ENCODE measurements around the gene COL4A3. TPM values are rescaled to one million over a fixed set of nuclear protein-coding genes. Genes with fewer than 3 reads are reported as not detected.

The COL4A3 gene
- total and polyA plus RNA-seq, 12 donors: 0.22 to 53.6 (median 19.6) TPM

- H3K27me3 ChIP-seq: no peaks in the 10 kb centered on the region
- DNase-seq: peak; percentile 63 to 92 (median 80)
- peaks cover 0 to 5% of the 10 kb centered on the region in 2 donors for H3K4me1 ChIP-seq (replicated peaks in 1 of 2)
- H3K36me3 ChIP-seq (replicated peaks in 1 of 2): no peaks in the 10 kb centered on the region
- H3K9me3 ChIP-seq (replicated peaks in 1 of 3): no peaks in the 10 kb centered on the region
- 29 to 36% (median 32%) methylated on average over 10 of the region's 10 CpGs for WGBS, 4 donors
- no peak for TF ChIP-seq POLR2A (IDR thresholded peaks at IDR 0.05)
- TF ChIP-seq, protein P1, sequence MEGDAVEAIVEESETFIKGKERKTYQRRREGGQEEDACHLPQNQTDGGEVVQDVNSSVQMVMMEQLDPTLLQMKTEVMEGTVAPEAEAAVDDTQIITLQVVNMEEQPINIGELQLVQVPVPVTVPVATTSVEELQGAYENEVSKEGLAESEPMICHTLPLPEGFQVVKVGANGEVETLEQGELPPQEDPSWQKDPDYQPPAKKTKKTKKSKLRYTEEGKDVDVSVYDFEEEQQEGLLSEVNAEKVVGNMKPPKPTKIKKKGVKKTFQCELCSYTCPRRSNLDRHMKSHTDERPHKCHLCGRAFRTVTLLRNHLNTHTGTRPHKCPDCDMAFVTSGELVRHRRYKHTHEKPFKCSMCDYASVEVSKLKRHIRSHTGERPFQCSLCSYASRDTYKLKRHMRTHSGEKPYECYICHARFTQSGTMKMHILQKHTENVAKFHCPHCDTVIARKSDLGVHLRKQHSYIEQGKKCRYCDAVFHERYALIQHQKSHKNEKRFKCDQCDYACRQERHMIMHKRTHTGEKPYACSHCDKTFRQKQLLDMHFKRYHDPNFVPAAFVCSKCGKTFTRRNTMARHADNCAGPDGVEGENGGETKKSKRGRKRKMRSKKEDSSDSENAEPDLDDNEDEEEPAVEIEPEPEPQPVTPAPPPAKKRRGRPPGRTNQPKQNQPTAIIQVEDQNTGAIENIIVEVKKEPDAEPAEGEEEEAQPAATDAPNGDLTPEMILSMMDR (IDR thresholded peaks at IDR 0.05): peak; percentile 90 to 99 (median 91)
- H3K27ac ChIP-seq: no peak overlapping the region
- intact Hi-C loops (cut with DNase I): loop anchor here in 1 of 2 donors (5.0 kb wide), 1 partner anchor 106 kb away; no protein-coding TSS in a partner anchor
- H3K4me3 ChIP-seq: no peak overlapping the region
These were observed 74.1 kb downstream of the COL4A3 start for GRCh38 chr2:227238238-227239237.

DNA sequence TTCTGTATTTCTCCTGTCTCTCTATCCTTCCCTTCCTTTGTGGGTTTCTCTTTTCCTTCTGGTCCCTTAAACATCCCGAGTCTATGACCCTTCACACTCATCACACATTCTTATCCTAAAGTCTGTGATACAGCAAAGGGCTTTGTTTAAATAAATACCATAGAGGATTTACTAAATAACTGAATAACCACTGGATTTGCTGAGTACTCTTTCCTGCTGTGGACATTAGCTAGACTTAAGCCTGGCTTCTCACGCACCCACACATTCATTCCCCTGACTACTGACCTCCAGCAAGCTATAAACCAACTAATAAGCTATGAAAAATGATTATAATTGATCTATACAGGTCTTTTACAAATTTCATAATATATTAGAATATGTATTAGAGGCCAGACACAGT lies 76.6 kb downstream of the COL4A3 start:
- no peak for DNase-seq
- intact Hi-C loops (cut with DNase I): no loop called here
- WGBS, 4 donors: 82 to 92% (median 88%) methylated on average over 2 of the region's 2 CpGs

DNA sequence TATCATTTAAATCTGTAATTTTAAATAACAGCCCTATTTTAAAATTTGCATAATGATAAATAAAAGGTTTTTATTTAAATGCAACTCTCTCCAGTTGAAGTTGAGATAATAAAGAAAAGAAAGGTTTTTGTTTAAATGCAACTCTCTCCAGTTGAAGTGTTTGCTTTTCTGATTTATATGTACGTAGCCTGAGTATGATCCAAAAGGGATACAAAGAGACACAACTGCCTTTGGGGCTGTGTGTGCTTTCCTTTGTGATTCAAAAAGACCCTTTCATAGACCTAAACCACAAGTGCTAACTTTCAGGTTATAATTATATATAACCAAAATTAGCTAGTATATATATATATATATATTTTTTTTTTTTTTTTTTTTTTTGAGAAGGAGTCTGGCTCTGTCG lies 84.5 kb downstream of the COL4A3 start:
- intact Hi-C loops (cut with DNase I): no loop called here
- H3K27ac ChIP-seq: no peak overlapping the region
- H3K27me3 ChIP-seq: no peaks in the 10 kb centered on the region
- 87 to 97% (median 96%) methylated on average over 1 to 2 of the region's 2 CpGs for WGBS, 4 donors
- no peak overlapping the region for H3K4me3 ChIP-seq
- no peak for TF ChIP-seq POLR2A (IDR thresholded peaks at IDR 0.05)
- TF ChIP-seq, protein P1 (IDR thresholded peaks at IDR 0.05): no peak
- H3K9me3 ChIP-seq (replicated peaks in 1 of 3): no peaks in the 10 kb centered on the region
- H3K36me3 ChIP-seq (replicated peaks in 1 of 2): no peaks in the 10 kb centered on the region
- no peaks in the 10 kb centered on the region for H3K4me1 ChIP-seq (replicated peaks in 1 of 2)
- DNase-seq: no peak

More for the DNA sequence above, 76.6 kb downstream of the COL4A3 start:
- no peak for TF ChIP-seq POLR2A (IDR thresholded peaks at IDR 0.05)
- TF ChIP-seq, protein P1 (IDR thresholded peaks at IDR 0.05): no peak
- Histone ChIP-seq H3K4me1 (replicated peaks in 1 of 2) (peaks cover 0 to 5% of the 10 kb centered on the region in 2 donors), H3K36me3 (replicated peaks in 1 of 2) (no peaks in the 10 kb centered on the region), H3K27ac (no peak overlapping the region), H3K27me3 (no peaks in the 10 kb centered on the region), H3K9me3 (replicated peaks in 1 of 3) (no peaks in the 10 kb centered on the region), H3K4me3 (no peak overlapping the region)

DNA sequence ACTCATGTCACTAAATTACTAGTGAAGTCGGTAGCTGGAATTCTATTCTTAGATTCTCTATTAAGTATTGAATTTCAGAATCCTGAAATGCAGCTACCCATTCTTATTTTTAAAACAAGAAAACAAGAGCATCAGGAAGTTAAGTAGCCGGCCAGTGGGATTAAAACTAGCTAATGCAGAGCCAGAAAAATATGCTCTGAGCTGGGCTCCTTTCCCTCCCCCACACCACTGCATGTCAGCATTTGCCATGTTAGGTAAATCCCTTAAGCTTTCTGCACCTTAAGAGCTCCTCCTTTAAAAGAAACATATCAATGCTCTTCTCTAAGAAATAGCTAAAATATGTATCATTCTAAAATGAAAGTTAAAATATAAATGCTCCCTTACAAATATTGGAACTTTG lies 88.4 kb downstream of the COL4A3 start:
- H3K27me3 ChIP-seq: no peaks in the 10 kb centered on the region

More for the DNA sequence above, 88.4 kb downstream of the COL4A3 start:
- Histone ChIP-seq H3K4me3 (no peak overlapping the region), H3K36me3 (replicated peaks in 1 of 2) (no peaks in the 10 kb centered on the region), H3K9me3 (replicated peaks in 1 of 3) (no peaks in the 10 kb centered on the region), H3K27ac (no peak overlapping the region), H3K4me1 (replicated peaks in 1 of 2) (no peaks in the 10 kb centered on the region)
- WGBS, 4 donors: 69 to 82% (median 74%) methylated on average over 2 of the region's 2 CpGs
- intact Hi-C loops (cut with DNase I): no loop called here
- no peak for TF ChIP-seq POLR2A (IDR thresholded peaks at IDR 0.05)
- TF ChIP-seq, protein P1 (IDR thresholded peaks at IDR 0.05): no peak
- no peak for DNase-seq

Data from adrenal gland (tissue), 12 donors.